ENCODE data around the gene PEF1.

The PEF1 gene

GRCh38 chr1:31627930-31628559 is 16.6 kb downstream of the PEF1 start:
- no peak for DNase-seq (ENCODE audit: extremely low read depth, low read depth)
- H3K4me3 ChIP-seq (replicated peaks; ENCODE audit: low read depth, low read length), result no peak overlapping the region
- TF ChIP-seq CTCF (IDR thresholded peaks at IDR 0.05; ENCODE audit: low read depth, low read length, missing control alignments), result no peak

GRCh38 chr1:31627301-31627929 is 17.3 kb downstream of the PEF1 start:
- no peak for TF ChIP-seq CTCF (IDR thresholded peaks at IDR 0.05; ENCODE audit: low read depth, low read length, missing control alignments)
- no peak for DNase-seq (ENCODE audit: extremely low read depth, low read depth)
- H3K4me3 ChIP-seq (replicated peaks; ENCODE audit: low read depth, low read length), result no peak overlapping the region

- no peak for DNase-seq (ENCODE audit: extremely low read depth, low read depth)
- TF ChIP-seq CTCF (IDR thresholded peaks at IDR 0.05; ENCODE audit: low read depth, low read length, missing control alignments), result no peak
- no peak overlapping the region for H3K4me3 ChIP-seq (replicated peaks; ENCODE audit: low read depth, low read length)
Observed at GRCh38 chr1:31626223-31627207, 18.2 kb downstream of the PEF1 start.

- no peak for DNase-seq (ENCODE audit: extremely low read depth, low read depth)
- no peak for TF ChIP-seq CTCF (IDR thresholded peaks at IDR 0.05; ENCODE audit: low read depth, low read length, missing control alignments)
- no peak overlapping the region for H3K4me3 ChIP-seq (replicated peaks; ENCODE audit: low read depth, low read length)
Observed at GRCh38 chr1:31625561-31626222, 19.0 kb downstream of the PEF1 start.

- TF ChIP-seq CTCF (IDR thresholded peaks at IDR 0.05; ENCODE audit: low read depth, low read length, missing control alignments), result no peak
- no peak for DNase-seq (ENCODE audit: extremely low read depth, low read depth)
- no peak overlapping the region for H3K4me3 ChIP-seq (replicated peaks; ENCODE audit: low read depth, low read length)
Observed at GRCh38 chr1:31624731-31625514, 19.8 kb downstream of the PEF1 start.

GRCh38 chr1:31624309-31624708 is 20.4 kb downstream of the PEF1 start:
- TF ChIP-seq CTCF (IDR thresholded peaks at IDR 0.05; ENCODE audit: low read depth, low read length, missing control alignments), result no peak
- no peak for DNase-seq (ENCODE audit: extremely low read depth, low read depth)
- H3K4me3 ChIP-seq (replicated peaks; ENCODE audit: low read depth, low read length), result no peak overlapping the region
